Measurements from ENCODE around the gene PLEKHG4. TPM values are rescaled to one million over a fixed set of nuclear protein-coding genes. Genes with fewer than 3 reads are reported as not detected.

Gene PLEKHG4
- total and polyA plus RNA-seq, 2 donors (not counting 1 experiment from before 2014, with no cell fraction given), result 9.9 to 37.7 TPM

GRCh38 chr16:67243481-67243880 lies 35.9 kb upstream of the PLEKHG4 start:
- H3K27ac ChIP-seq (ENCODE audit: insufficient read depth, low read length), result peak overlapping the region; percentile 85
- H3K4me2 ChIP-seq (ENCODE audit: extremely low read depth, insufficient read depth, low read length), result peak overlapping the region; percentile 60
- no peaks in the 10 kb centered on the region for H3K27me3 ChIP-seq (ENCODE audit: control insufficient read depth, insufficient read depth, low read length)
- no peak overlapping the region for H3K9ac ChIP-seq (ENCODE audit: insufficient read depth, low read length)
- TF ChIP-seq EZH2 (IDR thresholded peaks at IDR 0.05; ENCODE audit: low read length, missing control alignments) (no peak), CTCF (conservative IDR thresholded peaks at IDR 0.05 in 1 of 2, IDR thresholded peaks at IDR 0.05 in 1 of 2; ENCODE audit: low read depth in 1 of 2, low read length in 2 of 2) (no peak)
- H4K20me1 ChIP-seq (ENCODE audit: control insufficient read depth, extremely low read depth, insufficient read depth, low read length), result no peaks in the 10 kb centered on the region
- DNase-seq (ENCODE audit: low read depth in 2 of 2), result no peak
- H3K36me3 ChIP-seq (ENCODE audit: control insufficient read depth, insufficient read depth, low read length), result peaks cover 8% of the 10 kb centered on the region
- peaks cover 59% of the 10 kb centered on the region for H3K4me1 ChIP-seq (ENCODE audit: control insufficient read depth, extremely low read depth, insufficient read depth, low read length)
- peaks cover 43% of the 10 kb centered on the region for H3K79me2 ChIP-seq (ENCODE audit: control insufficient read depth, insufficient read depth, low read length)
- H3K9me3 ChIP-seq (ENCODE audit: control insufficient read depth, insufficient read depth, low read depth, low read length), result no peaks in the 10 kb centered on the region
- no peak overlapping the region for H2AFZ ChIP-seq (ENCODE audit: low read length)
- H3K4me3 ChIP-seq (replicated peaks in 1 of 4; ENCODE audit: control extremely low read depth in 1 of 4, insufficient read depth in 1 of 4, low read depth in 3 of 4, low read length in 4 of 4), result no peak overlapping the region

GRCh38 chr16:67244387-67245185 lies 34.7 kb upstream of the PLEKHG4 start:
- H3K9ac ChIP-seq (ENCODE audit: insufficient read depth, low read length), result peak overlapping the region; percentile 10
- peaks cover 4% of the 10 kb centered on the region for H3K36me3 ChIP-seq (ENCODE audit: control insufficient read depth, insufficient read depth, low read length)
- H3K27me3 ChIP-seq (ENCODE audit: control insufficient read depth, insufficient read depth, low read length), result no peaks in the 10 kb centered on the region
- peaks cover 64% of the 10 kb centered on the region for H3K4me1 ChIP-seq (ENCODE audit: control insufficient read depth, extremely low read depth, insufficient read depth, low read length)
- TF ChIP-seq CTCF (conservative IDR thresholded peaks at IDR 0.05 in 1 of 2, IDR thresholded peaks at IDR 0.05 in 1 of 2; ENCODE audit: low read depth in 1 of 2, low read length in 2 of 2) (peak in 1 of 2 donors; percentile 5), EZH2 (IDR thresholded peaks at IDR 0.05; ENCODE audit: low read length, missing control alignments) (no peak)
- H3K79me2 ChIP-seq (ENCODE audit: control insufficient read depth, insufficient read depth, low read length), result peaks cover 37% of the 10 kb centered on the region
- peak overlapping the region in 2 of 4 experiments; percentile 14 to 90 for H3K4me3 ChIP-seq (replicated peaks in 1 of 4; ENCODE audit: control extremely low read depth in 1 of 4, insufficient read depth in 1 of 4, low read depth in 3 of 4, low read length in 4 of 4)
- peak; percentile 68 to 87 for DNase-seq (ENCODE audit: low read depth in 2 of 2)
- no peaks in the 10 kb centered on the region for H3K9me3 ChIP-seq (ENCODE audit: control insufficient read depth, insufficient read depth, low read depth, low read length)
- H4K20me1 ChIP-seq (ENCODE audit: control insufficient read depth, extremely low read depth, insufficient read depth, low read length), result no peaks in the 10 kb centered on the region
- no peak overlapping the region for H2AFZ ChIP-seq (ENCODE audit: low read length)
- H3K27ac ChIP-seq (ENCODE audit: insufficient read depth, low read length), result peak overlapping the region; percentile 85
- peak overlapping the region; percentile 89 for H3K4me2 ChIP-seq (ENCODE audit: extremely low read depth, insufficient read depth, low read length)

- no peak for DNase-seq (ENCODE audit: low read depth in 2 of 2)
- peak overlapping the region; percentile 85 for H3K27ac ChIP-seq (ENCODE audit: insufficient read depth, low read length)
- H3K27me3 ChIP-seq (ENCODE audit: control insufficient read depth, insufficient read depth, low read length), result no peaks in the 10 kb centered on the region
- H3K4me1 ChIP-seq (ENCODE audit: control insufficient read depth, extremely low read depth, insufficient read depth, low read length), result peaks cover 63% of the 10 kb centered on the region
- H3K9ac ChIP-seq (ENCODE audit: insufficient read depth, low read length), result no peak overlapping the region
- H3K79me2 ChIP-seq (ENCODE audit: control insufficient read depth, insufficient read depth, low read length), result peaks cover 32% of the 10 kb centered on the region
- no peaks in the 10 kb centered on the region for H3K9me3 ChIP-seq (ENCODE audit: control insufficient read depth, insufficient read depth, low read depth, low read length)
- peaks cover 4% of the 10 kb centered on the region for H3K36me3 ChIP-seq (ENCODE audit: control insufficient read depth, insufficient read depth, low read length)
- H2AFZ ChIP-seq (ENCODE audit: low read length), result no peak overlapping the region
- no peak for TF ChIP-seq CTCF (conservative IDR thresholded peaks at IDR 0.05 in 1 of 2, IDR thresholded peaks at IDR 0.05 in 1 of 2; ENCODE audit: low read depth in 1 of 2, low read length in 2 of 2)
- no peak for TF ChIP-seq EZH2 (IDR thresholded peaks at IDR 0.05; ENCODE audit: low read length, missing control alignments)
- H3K4me3 ChIP-seq (replicated peaks in 1 of 4; ENCODE audit: control extremely low read depth in 1 of 4, insufficient read depth in 1 of 4, low read depth in 3 of 4, low read length in 4 of 4), result peak overlapping the region; percentile 79 to 90 (median 87)
- no peaks in the 10 kb centered on the region for H4K20me1 ChIP-seq (ENCODE audit: control insufficient read depth, extremely low read depth, insufficient read depth, low read length)
- peak overlapping the region; percentile 89 for H3K4me2 ChIP-seq (ENCODE audit: extremely low read depth, insufficient read depth, low read length)
Observed at GRCh38 chr16:67245186-67245585, 34.1 kb upstream of the PLEKHG4 start.
